Measurements from ENCODE around the gene CCDC60.

GRCh38 chr12:119292893-119293630 is 41.5 kb upstream of the CCDC60 start:
- no peak for TF ChIP-seq CTCF (IDR thresholded peaks at IDR 0.05)
- no peak for TF ChIP-seq EP300 (IDR thresholded peaks at IDR 0.05)
- no peak for TF ChIP-seq POLR2A (IDR thresholded peaks at IDR 0.05; ENCODE audit: low read depth)

Data from esophagus muscularis mucosa (tissue), 4 donors.